Heart left ventricle (tissue), 16 donors: Measurements from ENCODE around the gene MITF. TPM values are rescaled to one million over a fixed set of nuclear protein-coding genes. Genes with fewer than 3 reads are reported as not detected.

ENCODE experiments used
- ATAC-seq, 4 donors: fragments of 200-7000 bp; cut with Tn5 transposase; one replicate each; pipeline ENCODE4 v1.9.1; 2020 to 2022; ENCODE audit warnings: moderate library complexity in 4 of 4, mild to moderate bottlenecking in 3 of 4, moderate number of reproducible peaks in 1 of 4
- DNase-seq, 5 donors: peaks; one replicate each; pipeline ENCODE4 v3.0.0-alpha.2; 2020
- H3K27ac ChIP-seq, 12 donors: fragments of 200-600 bp; sonication (generic) in 4 of 12; one replicate each; pipeline versions ENCODE4 v1.5.0 to v1.8.0; 2016 to 2022; ENCODE audit warnings: mild to moderate bottlenecking in 2 of 12
- H3K27me3 ChIP-seq, 9 donors: fragments of 200-600 bp; sonication (generic) in 2 of 9; one replicate each; pipeline versions ENCODE4 v1.5.1 to v1.8.0; 2016 to 2022; ENCODE audit warnings: mild to moderate bottlenecking in 3 of 9
- H3K36me3 ChIP-seq, 9 donors: fragments of 200-600 bp; sonication (generic) in 2 of 9; one replicate each; pipeline versions ENCODE4 v1.5.0 to v1.8.0; 2018 to 2022; ENCODE audit warnings: mild to moderate bottlenecking in 2 of 9
- H3K4me1 ChIP-seq, 12 donors: fragments of 200-600 bp; sonication (generic) in 4 of 12; one replicate each; pipeline versions ENCODE4 v1.5.0 to v1.8.0; 2016 to 2022; ENCODE audit warnings: mild to moderate bottlenecking in 3 of 12
- H3K4me3 ChIP-seq, 12 donors: fragments of 200-600 bp; sonication (generic) in 4 of 12; one replicate each; pipeline versions ENCODE4 v1.5.0 to v1.8.0; 2017 to 2022; ENCODE audit warnings: mild to moderate bottlenecking in 9 of 12, moderate library complexity in 4 of 12
- H3K9me3 ChIP-seq, 12 donors: fragments of 200-600 bp; sonication (generic) in 4 of 12; one replicate each; pipeline versions ENCODE4 v1.5.0 to v1.8.0; 2016 to 2022; ENCODE audit warnings: mild to moderate bottlenecking in 1 of 12
- CTCF ChIP-seq, 12 donors: fragments of 200-600 bp; sonication (generic) in 4 of 12; IDR thresholded peaks; one replicate each; pipeline versions ENCODE4 v1.5.0 to v1.8.0; 2018 to 2022; ENCODE audit warnings: antibody characterized with exemption in 12 of 12, mild to moderate bottlenecking in 5 of 12
- POLR2A ChIP-seq, 2 donors: fragments of 450-650 bp; IDR thresholded peaks; one replicate each; pipeline ENCODE4 v1.6.1; 2017; ENCODE audit warnings: antibody characterized with exemption in 2 of 2, mild to moderate bottlenecking in 2 of 2, moderate library complexity in 2 of 2
- WGBS, 4 donors: extraction: QIAGEN DNeasy Blood & Tissue Kit in 2 of 4; methylation state at CpG; one replicate each; pipeline versions ENCODE4 v1.1.5 to v1.1.7; 2013 to 2018; 5-methylcytosine and 5-hydroxymethylcytosine counted together
- intact Hi-C, 10 donors: fragments of 100-400 bp; cut with DNase I; formaldehyde crosslinking; loops; one replicate each; pipeline versions ENCODE4 v1.11.1 to v1.14.2; 2022
- polyA plus RNA-seq, 2 donors: library from polyadenylated mRNA; stranded (reverse); fragments of 200-250 nt; gene quantifications; one replicate each; pipeline ENCODE4 v1.2.3, GENCODE V29; 2013
- total RNA-seq, 9 donors: library from RNA; depleted of rRNA in 2 of 9; stranded (reverse); fragments of >200 nt in 2 of 9; fragmentation: NEBNext Ultra II Directional in 3 of 9; extraction: Animal tissue kit (Norgen Biotek cat#: 25700) in 3 of 9; gene quantifications; one replicate each; pipeline versions ENCODE4 v1.1.0 to v1.2.4, GENCODE V29; 2016 to 2023
- donor health status: ischemic (EF 13 %, LVEDD 7.1; RV severe dilation, severe dysfunction).
- donor health status: healthy with polysubstance abuse.
- donor health status: DM: no; HTN: yes; CAD: no.
- donor health status: DM: no; HTN: no; CAD: no.
- donor health status: ischemic (EF 25% LVEDD 6.9; RV normal size, moderate dysfunction).
- donor health status: ischemic (EF 25% LVEDD 5.7; RV mildly dilated, moderate dysfunction).
- donor health status: healthy.
- donor health status: DM: yes; HTN: yes; CAD: no.
- donor health status: ischemic (EF 35%, LVEDD 5.7; RV mildly dilated, moderate dysfunction).
- donor health status: nonischemic (EF 11% LVEDD 7.7; RV severe dilation, severe dysfunction).
- donor health status: DM: yes; HTN: yes; CAD: no.
- donor health status: PGD.
- donor health status: ischemic (EF 29% LVEDD 5.4; RV normal size, mild dysfunction).
- donor health status: nonischemic (EF 23%, LVEDD 6.1; RV moderate dilation, normal function).

The MITF gene
- total and polyA plus RNA-seq, 11 donors, result 17.9 to 114 (median 81.1) TPM

DNA sequence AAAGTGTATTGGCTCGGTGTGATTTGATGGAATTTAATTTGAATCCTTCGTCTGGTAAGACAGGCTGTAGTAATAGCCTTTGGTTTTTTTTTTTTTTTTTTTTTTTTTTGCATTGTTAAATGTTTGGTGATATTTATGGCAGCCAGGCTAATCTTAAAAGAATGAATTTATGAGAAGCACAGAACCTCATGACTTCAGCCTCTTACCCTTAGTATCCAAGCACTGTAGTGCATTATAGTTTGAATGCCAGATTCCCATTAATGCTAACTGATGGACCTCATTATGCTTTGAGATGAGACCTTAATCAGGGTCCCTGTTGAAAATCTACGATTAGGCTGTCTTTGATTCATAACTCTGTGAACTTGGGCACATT, 149.7 kb downstream of the MITF start:
- intact Hi-C loops, result no loop called here
- H3K36me3 ChIP-seq, result peaks cover 0 to 10% (median 0%) of the 10 kb centered on the region in 9 donors
- H3K27ac ChIP-seq, result peak overlapping the region in 5 of 12 donors; percentile 26 to 55 (median 41)
- H3K27me3 ChIP-seq, result no peaks in the 10 kb centered on the region
- WGBS, 4 donors, result 60 to 69% (median 66%) methylated on average over 3 of the region's 3 CpGs
- TF ChIP-seq POLR2A (IDR thresholded peaks at IDR 0.05) (no peak), CTCF (IDR thresholded peaks at IDR 0.05) (no peak)
- ATAC-seq, result peak in 2 of 4 donors; percentile 50
- H3K4me3 ChIP-seq, result no peak overlapping the region
- peaks cover 0 to 36% (median 7%) of the 10 kb centered on the region in 12 donors for H3K4me1 ChIP-seq
- no peaks in the 10 kb centered on the region for H3K9me3 ChIP-seq
- DNase-seq, result no peak

DNA sequence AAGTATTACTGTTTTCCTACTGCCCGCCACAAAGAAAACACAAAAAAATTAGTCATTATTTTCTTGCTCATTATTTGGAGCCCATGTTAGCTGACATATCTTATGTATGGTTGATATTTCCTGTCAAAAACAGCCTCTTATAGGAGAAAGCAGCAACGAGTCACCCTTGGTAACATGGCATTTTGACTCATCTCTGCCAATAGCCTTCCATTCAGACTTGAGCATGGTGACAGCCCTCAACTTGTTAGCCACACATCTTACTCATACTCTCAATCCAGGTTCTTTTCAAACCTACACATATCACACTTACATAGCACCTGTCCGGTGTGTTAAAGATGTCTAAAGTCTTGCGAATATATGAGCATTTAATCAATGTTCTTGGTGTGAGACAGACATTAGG, 150.8 kb downstream of the MITF start:
- Histone ChIP-seq H3K9me3 (no peaks in the 10 kb centered on the region), H3K27ac (no peak overlapping the region), H3K36me3 (peaks cover 0 to 2% (median 0%) of the 10 kb centered on the region in 9 donors), H3K4me1 (peaks cover 0 to 36% (median 8%) of the 10 kb centered on the region in 12 donors), H3K27me3 (no peaks in the 10 kb centered on the region), H3K4me3 (no peak overlapping the region)
- WGBS, 4 donors, result 84 to 92% (median 88%) methylated on average over 4 of the region's 4 CpGs
- ATAC-seq (peak in 1 of 4 donors; percentile 24), DNase-seq (no peak)
- TF ChIP-seq POLR2A (IDR thresholded peaks at IDR 0.05), result no peak
- TF ChIP-seq CTCF (IDR thresholded peaks at IDR 0.05), result no peak
- intact Hi-C loops, result no loop called here

- no peaks in the 10 kb centered on the region for H3K9me3 ChIP-seq
- H3K27ac ChIP-seq, result no peak overlapping the region
- no peaks in the 10 kb centered on the region for H3K27me3 ChIP-seq
- H3K36me3 ChIP-seq, result no peaks in the 10 kb centered on the region
- TF ChIP-seq POLR2A (IDR thresholded peaks at IDR 0.05) (no peak), CTCF (IDR thresholded peaks at IDR 0.05) (no peak)
- peaks cover 0 to 36% (median 8%) of the 10 kb centered on the region in 12 donors for H3K4me1 ChIP-seq
- WGBS, 4 donors, result 91 to 94% (median 91%) methylated on average over 2 of the region's 2 CpGs
- no peak for ATAC-seq
- intact Hi-C loops, result no loop called here
- no peak for DNase-seq
- no peak overlapping the region for H3K4me3 ChIP-seq
These were observed 151.4 kb downstream of the MITF start for GRCh38 chr3:69890691-69891090.

- Histone ChIP-seq H3K36me3 (no peaks in the 10 kb centered on the region), H3K27ac (no peak overlapping the region), H3K9me3 (no peaks in the 10 kb centered on the region), H3K27me3 (no peaks in the 10 kb centered on the region), H3K4me1 (peaks cover 0 to 35% (median 7%) of the 10 kb centered on the region in 12 donors), H3K4me3 (no peak overlapping the region)
- WGBS, 4 donors, result 82 to 85% (median 83%) methylated on average over 4 of the region's 4 CpGs
- DNase-seq (no peak), ATAC-seq (no peak)
- TF ChIP-seq CTCF (IDR thresholded peaks at IDR 0.05) (no peak), POLR2A (IDR thresholded peaks at IDR 0.05) (no peak)
- intact Hi-C loops, result no loop called here
These were observed 153.4 kb downstream of the MITF start for GRCh38 chr3:69892706-69893105.
